ENCODE results near the gene PLCB4.
A peak's percentile ranks its signal among the peaks of the same experiment; 100 is the strongest.

PLCB4 gene

GRCh38 chr20:9286501-9287461, 217.9 kb downstream of the PLCB4 start:
- no peak for DNase-seq

- no peak for DNase-seq
These were observed 218.9 kb downstream of the PLCB4 start for GRCh38 chr20:9287826-9288225.

DNA sequence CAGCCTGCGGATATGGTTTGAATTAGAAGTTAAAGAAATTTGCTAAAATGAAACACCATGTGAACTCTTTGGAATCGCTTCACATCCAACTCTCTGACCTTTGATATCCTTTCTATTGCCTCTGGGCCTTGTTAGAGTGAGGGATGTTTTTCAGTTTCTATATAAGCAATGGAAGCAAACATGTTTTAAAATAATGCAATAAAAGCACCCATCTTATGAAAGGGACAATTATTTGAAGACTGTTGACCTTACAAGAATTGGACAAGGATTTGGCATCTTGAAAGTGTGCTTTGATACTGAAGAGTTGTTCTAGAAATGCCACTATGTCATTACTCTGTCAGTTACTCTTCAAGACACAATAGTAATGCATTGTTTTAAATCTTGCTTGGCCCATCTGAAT, 221.4 kb downstream of the PLCB4 start:
- DNase-seq: no peak

GRCh38 chr20:9293145-9293544, 224.3 kb downstream of the PLCB4 start:
- DNase-seq: no peak

DNA sequence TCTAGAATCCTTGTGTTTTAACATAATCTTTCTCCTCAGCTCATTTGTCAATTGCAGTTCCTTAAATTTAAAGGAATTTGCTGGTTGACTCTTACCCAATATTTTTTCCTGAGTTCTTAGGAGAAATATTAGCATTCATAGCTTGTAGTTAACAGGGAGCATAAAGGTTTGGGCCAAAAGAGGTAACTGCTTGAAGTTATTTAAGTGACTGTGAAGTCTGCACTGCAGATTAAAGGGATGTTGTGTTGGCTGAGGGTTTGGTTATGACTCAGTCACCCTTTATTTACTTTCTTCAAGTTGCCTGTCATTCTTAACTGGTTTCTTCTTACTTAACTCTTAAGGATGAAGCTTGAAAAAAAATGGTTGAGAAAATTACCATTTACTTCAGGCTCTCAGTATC, 225.2 kb downstream of the PLCB4 start:
- no peak for DNase-seq

DNA sequence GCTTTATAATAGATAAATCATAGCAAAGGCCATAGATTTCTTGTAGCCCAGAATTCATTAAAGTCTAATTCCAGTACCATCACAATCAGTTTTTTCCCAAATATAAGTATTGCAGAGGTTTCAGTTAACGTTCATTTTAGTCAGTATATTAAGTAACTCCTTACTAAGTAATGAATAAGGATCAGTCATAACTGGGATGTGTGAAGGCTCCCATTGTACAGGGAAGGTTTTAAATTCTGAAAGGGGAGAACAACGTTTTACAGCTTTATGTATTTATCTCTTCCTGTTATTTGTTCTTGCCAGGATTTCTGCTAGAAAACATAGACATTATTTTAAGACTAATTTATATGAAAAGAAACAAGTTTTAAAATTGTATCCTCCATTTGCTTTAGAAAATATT, 230.0 kb downstream of the PLCB4 start:
- no peak for DNase-seq

DNA sequence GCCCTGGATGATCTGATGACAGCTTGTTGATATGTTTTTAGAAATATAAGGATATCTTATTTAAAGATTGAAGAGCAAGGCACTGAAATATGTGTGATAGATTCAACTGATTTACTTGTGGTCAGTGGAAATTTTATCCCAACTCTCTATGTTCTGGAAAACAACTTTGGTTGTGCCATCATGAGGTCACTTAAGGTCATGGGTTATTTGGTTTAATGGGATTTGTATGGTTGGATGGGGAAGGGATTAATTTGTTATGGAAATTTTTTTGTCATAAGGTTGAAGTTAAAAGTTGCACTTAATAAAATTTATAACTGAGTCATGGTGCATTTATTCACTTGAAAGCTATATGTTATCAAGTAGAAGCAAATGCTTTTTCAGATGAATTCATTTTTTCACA, 231.2 kb downstream of the PLCB4 start:
- DNase-seq: no peak

- no peak for DNase-seq
These were observed 231.6 kb downstream of the PLCB4 start for GRCh38 chr20:9300534-9300933.

- no peak for DNase-seq
These were observed 232.5 kb downstream of the PLCB4 start for GRCh38 chr20:9301129-9302090.

DNA sequence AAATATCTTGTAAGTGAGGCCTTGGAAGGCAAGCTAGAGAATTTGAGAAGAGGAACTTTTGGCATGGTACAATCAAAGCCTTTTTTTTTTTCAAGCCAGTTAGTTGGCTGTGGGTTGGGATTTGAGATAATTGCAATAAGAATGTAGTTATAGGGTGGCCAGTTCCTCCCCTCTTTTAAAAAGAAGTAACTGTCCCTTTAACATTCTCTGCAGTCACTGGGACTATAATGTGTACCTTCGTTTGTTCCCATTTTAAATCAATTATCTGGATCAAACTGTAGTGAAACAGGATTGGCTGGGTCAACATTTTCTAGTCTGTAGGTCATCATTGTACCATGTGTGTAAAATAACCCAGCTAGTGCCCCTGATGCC, 233.2 kb downstream of the PLCB4 start:
- DNase-seq: no peak

DNA sequence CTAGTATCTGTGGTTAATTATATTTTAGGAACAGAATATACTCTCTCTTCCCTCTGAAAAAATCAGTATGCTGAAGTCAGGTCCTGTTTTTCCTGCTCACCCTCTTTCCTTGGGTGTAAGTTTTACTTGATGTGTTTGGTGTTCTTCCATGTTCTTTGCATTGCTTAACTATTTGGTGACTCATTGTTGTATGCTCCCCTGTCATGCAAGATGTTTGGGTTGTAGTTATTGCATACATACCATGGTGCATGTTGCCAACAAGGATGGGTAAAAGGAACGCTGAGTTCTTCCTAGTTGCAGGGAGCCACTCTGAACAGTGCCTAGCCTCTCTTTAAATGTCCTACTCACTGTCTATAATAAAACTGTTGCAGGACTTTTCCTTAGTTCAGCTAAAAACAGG, 237.6 kb downstream of the PLCB4 start:
- no peak for DNase-seq

- no peak for DNase-seq
These were observed 239.2 kb downstream of the PLCB4 start for GRCh38 chr20:9308056-9308455.

DNA sequence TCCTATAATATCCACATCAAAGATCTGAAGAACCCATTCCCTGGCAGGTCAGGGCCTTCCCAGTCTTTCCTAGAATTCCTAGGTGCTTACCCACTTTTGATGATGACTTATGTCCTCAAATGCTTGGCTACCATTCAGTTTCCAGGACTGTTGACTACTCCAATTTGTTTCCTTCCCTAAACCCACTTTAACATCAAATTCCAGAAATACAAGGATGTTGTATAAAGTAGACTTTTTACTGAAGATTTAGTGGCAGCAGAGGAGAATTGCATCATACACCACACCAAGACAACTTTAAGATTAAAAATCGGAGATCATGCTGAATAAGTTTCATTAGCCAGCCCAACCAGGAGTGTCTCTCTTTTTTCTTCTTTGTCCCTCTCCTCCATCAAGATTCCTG, 242.2 kb downstream of the PLCB4 start:
- DNase-seq: no peak

GRCh38 chr20:9319687-9320384, 250.9 kb downstream of the PLCB4 start:
- DNase-seq: no peak

DNA sequence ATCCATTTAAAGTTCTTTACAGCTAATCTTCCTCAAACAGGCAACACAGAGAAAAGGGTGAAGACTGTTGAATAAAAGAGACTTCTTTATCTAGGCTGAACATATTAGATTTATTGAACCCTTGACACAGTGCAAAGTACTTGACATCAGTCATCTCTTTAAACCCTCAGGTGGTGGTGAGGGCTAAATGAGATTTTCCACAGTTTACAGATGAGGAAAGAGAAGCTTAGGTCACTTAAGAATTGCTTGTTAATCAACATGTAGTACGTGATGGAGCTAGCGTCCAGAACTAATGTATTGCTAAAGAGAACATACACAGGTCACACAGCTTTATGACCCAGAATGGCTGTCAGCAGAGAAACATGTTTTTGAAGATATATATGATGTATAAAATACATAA, 252.1 kb downstream of the PLCB4 start:
- no peak for DNase-seq

- no peak for DNase-seq
These were observed 253.8 kb downstream of the PLCB4 start for GRCh38 chr20:9322661-9323060.

DNA sequence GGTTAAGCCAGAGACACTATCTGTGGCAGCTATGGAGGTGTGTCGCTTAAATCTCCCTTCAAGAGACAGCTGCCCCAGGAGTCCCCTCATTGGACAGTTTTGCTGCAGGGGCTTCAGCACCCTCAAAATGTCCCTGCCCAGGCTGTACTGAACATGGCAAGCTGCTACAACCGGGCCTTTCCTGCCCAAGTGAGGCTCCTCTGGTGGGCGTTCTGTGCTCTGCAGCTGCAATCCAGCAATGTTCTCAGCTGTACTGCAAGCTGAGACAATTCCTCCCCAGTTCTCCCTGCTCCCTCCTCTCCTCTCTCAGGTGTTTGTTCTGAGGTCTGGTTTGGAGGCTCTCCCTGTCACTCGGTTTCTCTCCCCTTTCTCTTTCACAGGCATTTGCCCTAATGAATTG, 254.7 kb downstream of the PLCB4 start:
- no peak for DNase-seq

DNA sequence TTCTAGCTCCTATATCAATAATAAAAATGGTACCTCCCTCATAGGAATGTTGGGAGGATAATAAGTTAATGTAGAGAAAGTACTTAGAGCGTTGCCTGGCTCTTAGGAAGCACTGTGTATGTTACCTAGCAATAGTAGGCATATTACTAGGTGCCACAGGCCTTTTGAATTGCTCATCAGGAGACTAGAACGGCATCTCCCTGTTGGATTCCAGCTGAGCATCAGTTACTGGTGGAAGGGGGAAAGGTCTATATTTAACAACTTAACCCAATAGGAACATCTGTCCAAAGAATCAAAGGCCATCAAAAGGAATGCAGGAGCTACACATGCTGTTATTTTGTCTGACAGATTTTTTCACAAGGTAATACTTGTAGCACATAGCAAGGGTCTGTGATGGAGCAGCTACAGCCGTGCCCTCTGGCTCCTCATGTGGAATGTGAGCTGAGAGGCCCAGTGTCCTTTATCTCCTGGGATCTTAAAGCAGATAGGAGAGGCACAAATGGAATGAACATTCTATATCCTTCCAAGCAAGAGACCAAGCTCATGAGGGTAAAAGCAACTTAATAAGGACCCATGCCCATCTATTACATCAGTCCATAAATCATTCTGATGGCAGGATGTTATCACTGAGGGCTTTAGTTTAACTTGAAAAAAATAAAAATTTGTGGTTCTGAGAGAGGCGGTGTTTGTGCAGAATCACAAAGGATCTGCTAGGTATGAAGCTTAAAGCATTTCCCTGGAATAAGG, 260.6 kb downstream of the PLCB4 start:
- DNase-seq: no peak

DNA sequence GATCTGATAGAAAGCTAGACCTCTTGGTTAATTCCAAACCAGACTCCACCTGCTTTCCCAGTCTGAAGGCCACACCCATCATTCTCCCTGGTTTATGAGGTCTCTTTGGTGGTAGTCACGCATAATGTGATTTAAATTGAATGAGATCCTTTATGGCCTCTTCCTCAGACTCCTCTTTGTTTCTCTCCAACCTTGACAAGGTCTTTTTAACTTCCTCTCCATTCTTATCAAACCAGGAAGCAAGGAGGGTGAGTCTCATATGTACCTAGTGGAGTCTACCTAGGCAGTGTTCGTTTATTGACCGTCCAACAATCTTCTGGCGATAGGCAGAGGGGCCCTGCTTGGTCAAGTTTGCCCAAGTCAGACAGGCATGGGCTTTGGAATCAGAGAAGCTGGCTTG, 261.3 kb downstream of the PLCB4 start:
- DNase-seq: no peak

GRCh38 chr20:9331707-9332435, 263.0 kb downstream of the PLCB4 start:
- peak; percentile 2 for DNase-seq

DNA sequence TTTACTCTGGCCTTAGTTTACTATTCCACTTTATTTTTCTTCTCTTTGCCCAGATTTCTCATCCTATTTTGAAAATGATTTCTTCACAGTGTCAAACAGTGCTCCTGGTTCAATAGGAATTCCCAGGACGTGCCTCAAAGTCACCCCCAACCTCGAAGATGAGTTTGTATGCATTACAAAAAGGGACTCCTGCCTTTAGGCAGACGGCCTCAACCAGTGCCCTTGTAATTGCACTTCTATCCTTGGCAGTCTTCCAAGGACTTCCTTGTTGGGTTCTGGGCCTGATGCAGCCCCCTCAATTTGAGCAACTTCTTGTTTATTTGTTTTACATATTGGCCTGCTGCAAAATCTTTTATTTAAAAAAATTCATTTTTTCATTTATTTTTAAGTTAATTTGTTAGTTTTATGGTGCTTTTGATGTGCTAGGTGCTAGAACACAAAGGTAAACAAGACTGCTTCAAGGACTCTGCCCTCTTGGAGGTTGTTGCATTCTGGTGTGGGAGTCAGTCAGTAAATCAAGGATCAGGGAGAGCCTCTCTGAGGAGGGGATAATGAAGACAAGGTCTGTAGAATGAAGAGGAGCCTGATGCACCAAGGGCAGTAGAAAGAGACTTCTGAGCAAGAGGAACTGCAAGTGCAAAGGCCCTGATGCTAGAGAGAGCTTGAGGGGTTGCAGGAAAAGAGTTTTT, 264.0 kb downstream of the PLCB4 start:
- DNase-seq: peak; percentile 0
